ENCODE measurements around the gene MEF2C.

GRCh38 chr5:88765798-88766197 is 117.2 kb downstream of the MEF2C start:
- no peak for TF ChIP-seq CTCF (IDR thresholded peaks at IDR 0.05; ENCODE audit: low read depth, low read length, poor library complexity, severe bottlenecking)
- no peak for TF ChIP-seq EZH2phosphoT487 (IDR thresholded peaks at IDR 0.05; ENCODE audit: borderline replicate concordance, low read length)

All from DOHH2 (cell line).